H9 (cell line): Measurements from ENCODE around the gene ITIH4. TPM values are rescaled to one million over a fixed set of nuclear protein-coding genes. Genes with fewer than 3 reads are reported as not detected.

Experiments used
- DNase-seq: peaks from one replicate; pipeline ENCODE4 v3.0.0-alpha.2; 2017
- H2AFZ ChIP-seq: one replicate; pipeline ENCODE4 v1.6.1; 2013; ENCODE audit warnings: mild to moderate bottlenecking, low read length, control low read depth, moderate library complexity
- H2AK5ac ChIP-seq: 2 replicates; pipeline ENCODE4 v1.6.1; 2013; ENCODE audit warnings: low read length, control low read depth, mixed read lengths; ENCODE audit not compliant: insufficient read length
- H2BK120ac ChIP-seq: one replicate; pipeline ENCODE4 v1.6.1; 2013; ENCODE audit warnings: low read depth, mild to moderate bottlenecking, low read length, control low read depth, inconsistent platforms; ENCODE audit not compliant: poor library complexity, severe bottlenecking
- H2BK12ac ChIP-seq: 2 replicates; pipeline ENCODE4 v1.6.1; 2013; ENCODE audit warnings: low read length, control low read depth, mixed read lengths, low read depth; ENCODE audit not compliant: insufficient read length
- H2BK15ac ChIP-seq: 2 replicates; pipeline ENCODE4 v1.6.1; 2013; ENCODE audit warnings: low read depth, low read length, control low read depth
- H2BK20ac ChIP-seq: one replicate; pipeline ENCODE4 v1.6.1; 2013; ENCODE audit warnings: low read depth, mild to moderate bottlenecking, low read length, control low read depth, inconsistent platforms; ENCODE audit not compliant: poor library complexity, severe bottlenecking
- H2BK5ac ChIP-seq: 2 replicates; pipeline ENCODE4 v1.6.1; 2013; ENCODE audit warnings: low read length, control low read depth, mixed read lengths; ENCODE audit not compliant: insufficient read length
- H3K14ac ChIP-seq: 2 replicates; pipeline ENCODE4 v1.6.1; 2013; ENCODE audit warnings: low read length, control low read depth; ENCODE audit not compliant: insufficient read depth
- H3K18ac ChIP-seq: 2 replicates; pipeline ENCODE4 v1.6.1; 2013; ENCODE audit warnings: low read depth, mild to moderate bottlenecking, mixed read lengths, low read length, control low read depth; ENCODE audit not compliant: insufficient read length
- H3K23ac ChIP-seq: 2 replicates; pipeline ENCODE4 v1.6.1; 2013; ENCODE audit warnings: low read length, control low read depth, mixed read lengths, low read depth; ENCODE audit not compliant: insufficient read length
- H3K23me2 ChIP-seq: 2 replicates; pipeline ENCODE4 v1.6.1; 2013; ENCODE audit warnings: low read depth, mild to moderate bottlenecking, mixed read lengths, low read length, control low read depth; ENCODE audit not compliant: insufficient read length, poor library complexity, severe bottlenecking
- H3K27ac ChIP-seq: 2 replicates; pipeline ENCODE4 v1.5.1; 2013; ENCODE audit warnings: low read length, control low read depth, mixed read lengths, low read depth; ENCODE audit not compliant: insufficient read length
- H3K27me3 ChIP-seq: 2 replicates; pipeline ENCODE4 v1.6.1; 2013; ENCODE audit warnings: low read length, control low read depth, inconsistent platforms; ENCODE audit not compliant: insufficient read depth
- H3K4ac ChIP-seq: 2 replicates; pipeline ENCODE4 v1.6.1; 2013; ENCODE audit warnings: low read depth, mild to moderate bottlenecking, control low read depth, inconsistent platforms, low read length, moderate library complexity
- H3K4me1 ChIP-seq: 2 replicates; pipeline ENCODE4 v1.6.1; 2013; ENCODE audit warnings: low read length, control low read depth, inconsistent platforms; ENCODE audit not compliant: insufficient read depth
- H3K4me2 ChIP-seq: 2 replicates; pipeline ENCODE4 v1.6.1; 2013; ENCODE audit warnings: low read length, control low read depth, mixed read lengths; ENCODE audit not compliant: insufficient read length, insufficient read depth
- H3K56ac ChIP-seq: 2 replicates; pipeline ENCODE4 v1.6.1; 2013; ENCODE audit warnings: low read depth, mild to moderate bottlenecking, mixed read lengths, low read length, control low read depth; ENCODE audit not compliant: insufficient read length
- H3K79me1 ChIP-seq: 2 replicates; pipeline ENCODE4 v1.6.1; 2013; ENCODE audit warnings: low read depth, mild to moderate bottlenecking, moderate library complexity, low read length, control low read depth, inconsistent platforms; ENCODE audit not compliant: insufficient read depth, poor library complexity, severe bottlenecking
- H3K79me2 ChIP-seq: 2 replicates; pipeline ENCODE4 v1.6.1; 2013; ENCODE audit warnings: low read length, control low read depth, inconsistent platforms; ENCODE audit not compliant: insufficient read depth
- H3K9ac ChIP-seq: 2 replicates; pipeline ENCODE4 v1.6.1; 2013; ENCODE audit warnings: low read length, control low read depth, mixed read lengths; ENCODE audit not compliant: insufficient read length; ENCODE audit errors: extremely low read depth
- H3K9me3 ChIP-seq: one replicate; pipeline ENCODE4 v1.6.1; 2013; ENCODE audit warnings: low read depth, low read length, inconsistent platforms; ENCODE audit not compliant: control insufficient read depth
- H3T11ph ChIP-seq: one replicate; pipeline ENCODE4 v1.6.1; 2013; ENCODE audit warnings: mild to moderate bottlenecking, low read length, control low read depth, inconsistent platforms
- H4K20me1 ChIP-seq: one replicate; pipeline ENCODE4 v1.6.1; 2013; ENCODE audit not compliant: control insufficient read depth, insufficient read length, insufficient read depth
- H4K5ac ChIP-seq: 2 replicates; pipeline ENCODE4 v1.6.1; 2013; ENCODE audit warnings: low read depth, mild to moderate bottlenecking, mixed read lengths, low read length, control low read depth; ENCODE audit not compliant: insufficient read length
- H4K8ac ChIP-seq: replicated peaks from 2 replicates; pipeline ENCODE4 v1.6.1; 2013; ENCODE audit warnings: low read length, control low read depth, mixed read lengths, low read depth; ENCODE audit not compliant: insufficient read length
- H4K91ac ChIP-seq: 2 replicates; pipeline ENCODE4 v1.6.1; 2013; ENCODE audit warnings: low read depth, mild to moderate bottlenecking, moderate library complexity, mixed read lengths, low read length, control low read depth; ENCODE audit not compliant: insufficient read length
- H3K27ac Mint-ChIP-seq, 3 experiments: 2 replicates in 2 of 3; 3 replicates in 1 of 3; pipeline ENCODE4 v1.8.0; 2020 to 2021; ENCODE audit warnings: mixed read lengths in 3 of 3, mild to moderate bottlenecking in 1 of 3, moderate library complexity in 1 of 3
- H3K27me3 Mint-ChIP-seq: 2 replicates; pipeline ENCODE4 v1.8.0; 2021; ENCODE audit warnings: low read depth, mild to moderate bottlenecking, moderate library complexity, mixed read lengths
- H3K36me3 Mint-ChIP-seq, 3 experiments: 2 replicates in 2 of 3; 3 replicates in 1 of 3; pipeline ENCODE4 v1.8.0; 2020 to 2021; ENCODE audit warnings: low read depth in 3 of 3, mixed read lengths in 3 of 3; ENCODE audit not compliant: insufficient read depth in 1 of 3
- H3K4me1 Mint-ChIP-seq, 2 experiments: 2 replicates each; pipeline ENCODE4 v1.8.0; 2020; ENCODE audit warnings: mixed read lengths in 2 of 2
- H3K4me3 Mint-ChIP-seq, 2 experiments: 2 replicates in 1 of 2; 3 replicates in 1 of 2; pipeline ENCODE4 v1.8.0; 2020 to 2021; ENCODE audit warnings: mild to moderate bottlenecking in 2 of 2, mixed read lengths in 2 of 2, moderate library complexity in 1 of 2
- H3K9me3 Mint-ChIP-seq, 2 experiments: 2 replicates in 1 of 2; 3 replicates in 1 of 2; pipeline ENCODE4 v1.8.0; 2020; ENCODE audit warnings: mild to moderate bottlenecking in 2 of 2, mixed read lengths in 2 of 2, moderate library complexity in 1 of 2
- CTCF ChIP-seq: fragments of 200-600 bp; sonication (generic); conservative IDR thresholded peaks from 3 replicates; pipeline ENCODE4 v1.8.0; 2021; ENCODE audit warnings: antibody characterized with exemption, mild to moderate bottlenecking
- WGBS: extraction: QIAGEN DNeasy Blood & Tissue Kit; methylation state at CpG from one replicate; pipeline ENCODE4 v1.1.7; 2013; ENCODE audit warnings: missing lambda C conversion rate, low lambda C conversion rate, mixed read lengths; ENCODE audit not compliant: insufficient read length; ENCODE audit errors: extremely low coverage; 5-methylcytosine and 5-hydroxymethylcytosine counted together
- total RNA-seq: library from RNA; stranded (reverse); gene quantifications from 2 replicates; pipeline ENCODE4 v1.2.1, GENCODE V29; 2021

ITIH4 gene
- total RNA-seq, 1 experiment from 2014 or later = 3.0 TPM

- WGBS = no CpG with 5 or more reads among the region's 10 CpGs
Measured at GRCh38 chr3:52817221-52817620, 13.3 kb downstream of the ITIH4 start.

More at GRCh38 chr3:52817221-52817620, 13.3 kb downstream of the ITIH4 start:
- no peak overlapping the region for H2BK15ac ChIP-seq
- Mint-ChIP-seq H3K4me1 (peaks cover 12 to 14% of the 10 kb centered on the region in 2 experiments), H3K27ac (no peak overlapping the region), H3K4me3 (no peak overlapping the region), H3K36me3 (no peaks in the 10 kb centered on the region; a peak in 1 of 7 replicates), H3K27me3 (peaks cover 2% of the 10 kb centered on the region; the same call in 1 of the 2 replicates), H3K9me3 (no peaks in the 10 kb centered on the region)
- no peak overlapping the region for H2BK20ac ChIP-seq
- H3K23me2 ChIP-seq = no peaks in the 10 kb centered on the region
- no peaks in the 10 kb centered on the region for H3K79me1 ChIP-seq
- no peak overlapping the region for H3K9ac ChIP-seq
- no peaks in the 10 kb centered on the region for H3K27me3 ChIP-seq
- no peak overlapping the region for H4K8ac ChIP-seq
- H2BK12ac ChIP-seq = no peak overlapping the region
- no peak overlapping the region for H4K5ac ChIP-seq
- 0 out of 2 replicates have a peak, but pooled peaks cover 4% of the 10 kb centered on the region for H3K4me1 ChIP-seq
- no peak for TF ChIP-seq CTCF
- no peak overlapping the region for H2AFZ ChIP-seq
- H3K9me3 ChIP-seq = no peaks in the 10 kb centered on the region
- DNase-seq = no peak
- H4K91ac ChIP-seq = no peak overlapping the region
- H3K23ac ChIP-seq = no peak overlapping the region
- no peak overlapping the region for H3K4ac ChIP-seq
- no peaks in the 10 kb centered on the region for H4K20me1 ChIP-seq
- no peak overlapping the region for H3K27ac ChIP-seq
- no peak overlapping the region for H3K14ac ChIP-seq
- H3K18ac ChIP-seq = no peak overlapping the region
- H3K56ac ChIP-seq = no peak overlapping the region
- H3K79me2 ChIP-seq = no peaks in the 10 kb centered on the region
- H2BK5ac ChIP-seq = no peak overlapping the region
- H3K4me2 ChIP-seq = no peak overlapping the region
- H3T11ph ChIP-seq = no peak overlapping the region
- no peak overlapping the region for H2AK5ac ChIP-seq
- no peak overlapping the region for H2BK120ac ChIP-seq
